ENCODE measurements around the gene ST14. TPM values are rescaled to one million over a fixed set of nuclear protein-coding genes. Genes with fewer than 3 reads are reported as not detected.
A peak's percentile ranks its signal among the peaks of the same experiment; 100 is the strongest.

The ST14 gene
- total and polyA plus RNA-seq, 2 donors (not counting 1 experiment from before 2014, with no cell fraction given), result 36.2 to 52.2 TPM

GRCh38 chr11:130199792-130200191, 40.2 kb downstream of the ST14 start:
- ChIA-PET POLR2A (no interaction called here), CTCF (interaction anchor here (1.4 kb wide), 1 partner anchor 13 kb away, joined by 3 read pairs; no protein-coding TSS in a partner anchor)
- Histone ChIP-seq H3K36me3 (replicated peaks in 1 of 2; ENCODE audit: control extremely low read depth in 1 of 2, control insufficient read depth in 1 of 2, extremely low read depth in 1 of 2, insufficient read depth in 2 of 2, low read length in 1 of 2) (peaks cover 1 to 43% of the 10 kb centered on the region in 2 experiments), H2AFZ (ENCODE audit: insufficient read depth, low read depth, low read length, poor library complexity, severe bottlenecking) (no peak overlapping the region), H3K4me3 (ENCODE audit: control extremely low read depth in 1 of 5, extremely low read depth in 1 of 5, insufficient read depth in 1 of 5, low read depth in 2 of 5, low read length in 4 of 5) (no peak overlapping the region), H3K79me2 (ENCODE audit: control insufficient read depth, insufficient read depth, low read length) (no peaks in the 10 kb centered on the region), H4K20me1 (ENCODE audit: control insufficient read depth, insufficient read depth, low read length, poor library complexity, severe bottlenecking) (no peaks in the 10 kb centered on the region), H3K4me1 (ENCODE audit: control insufficient read depth in 2 of 2, insufficient read depth in 2 of 2, low read length in 2 of 2) (peaks cover 18 to 24% of the 10 kb centered on the region in 2 donors), H3K9me3 (ENCODE audit: control extremely low read depth in 1 of 3, control insufficient read depth in 2 of 3, insufficient read depth in 1 of 3, low read length in 2 of 3) (peaks cover 0 to 10% (median 0%) of the 10 kb centered on the region in 3 donors), H3K4me2 (replicated peaks; ENCODE audit: low read depth, low read length, poor library complexity, severe bottlenecking) (no peak overlapping the region), H3K27ac (ENCODE audit: low read length in 2 of 2) (no peak overlapping the region), H3K9ac (ENCODE audit: low read length) (no peak overlapping the region), H3K27me3 (replicated peaks in 1 of 4; ENCODE audit: control extremely low read depth in 1 of 4, control insufficient read depth in 3 of 4, insufficient read depth in 4 of 4, low read length in 3 of 4) (no peaks in the 10 kb centered on the region)
- Mint-ChIP-seq H3K4me3 (no peak overlapping the region), H3K9me3 (ENCODE audit: insufficient read depth) (no peaks in the 10 kb centered on the region), H3K27me3 (no peaks in the 10 kb centered on the region), H3K4me1 (peaks cover 28% of the 10 kb centered on the region), H3K27ac (peak overlapping the region; percentile 50)
- intact Hi-C loops (cut with micrococcal nuclease), result no loop called here
- 88% methylated on average over 12 of the region's 12 CpGs for WGBS (ENCODE audit: insufficient coverage)
- ATAC-seq (ENCODE audit: low read depth) (no peak), DNase-seq (no peak)
- TF ChIP-seq CTCF (IDR thresholded peaks at IDR 0.05) (no peak), EZH2 (IDR thresholded peaks at IDR 0.05; ENCODE audit: borderline replicate concordance, insufficient read depth, low read depth, low read length, poor library complexity, severe bottlenecking) (no peak)

DNA sequence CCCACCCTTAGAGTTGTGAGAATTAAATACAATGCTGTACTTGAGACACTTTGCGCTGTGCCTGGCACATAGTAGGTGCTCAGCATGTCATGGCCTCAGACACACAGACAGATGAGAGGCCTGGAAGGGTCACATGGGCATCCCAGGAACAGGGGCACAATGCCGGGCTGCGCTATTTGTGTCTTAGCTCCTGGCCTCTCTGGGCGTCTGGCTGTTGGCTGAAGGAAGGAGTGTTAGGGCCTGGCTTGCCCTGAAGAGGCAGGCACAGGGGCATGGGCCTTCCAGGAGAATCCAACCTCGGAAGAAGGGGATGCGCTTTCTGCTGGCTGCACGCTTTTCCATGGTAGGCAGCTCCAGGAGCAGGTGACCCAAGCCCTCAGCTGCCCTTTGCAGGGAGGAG, 41.4 kb downstream of the ST14 start:
- peaks cover 0 to 10% (median 0%) of the 10 kb centered on the region in 3 donors for H3K9me3 ChIP-seq (ENCODE audit: control extremely low read depth in 1 of 3, control insufficient read depth in 2 of 3, insufficient read depth in 1 of 3, low read length in 2 of 3)
- no peak for TF ChIP-seq EZH2 (IDR thresholded peaks at IDR 0.05; ENCODE audit: borderline replicate concordance, insufficient read depth, low read depth, low read length, poor library complexity, severe bottlenecking)
- ChIA-PET CTCF (interaction anchor here (1.3 kb wide), 1 partner anchor 12 kb away, joined by 5 read pairs; no protein-coding TSS in a partner anchor), POLR2A (no interaction called here)
- Mint-ChIP-seq H3K27me3 (no peaks in the 10 kb centered on the region), H3K4me1 (peaks cover 29% of the 10 kb centered on the region), H3K9me3 (ENCODE audit: insufficient read depth) (no peaks in the 10 kb centered on the region), H3K4me3 (no peak overlapping the region), H3K27ac (no peak overlapping the region)
- intact Hi-C loops (cut with micrococcal nuclease), result no loop called here
- H3K9ac ChIP-seq (ENCODE audit: low read length), result no peak overlapping the region
- peaks cover 18 to 24% of the 10 kb centered on the region in 2 donors for H3K4me1 ChIP-seq (ENCODE audit: control insufficient read depth in 2 of 2, insufficient read depth in 2 of 2, low read length in 2 of 2)
- H3K79me2 ChIP-seq (ENCODE audit: control insufficient read depth, insufficient read depth, low read length), result no peaks in the 10 kb centered on the region
- no peaks in the 10 kb centered on the region for H3K27me3 ChIP-seq (replicated peaks in 1 of 4; ENCODE audit: control extremely low read depth in 1 of 4, control insufficient read depth in 3 of 4, insufficient read depth in 4 of 4, low read length in 3 of 4)
- WGBS (ENCODE audit: insufficient coverage), result 93% methylated on average over 7 of the region's 7 CpGs
- DNase-seq (no peak), ATAC-seq (ENCODE audit: low read depth) (no peak)
- no peaks in the 10 kb centered on the region for H4K20me1 ChIP-seq (ENCODE audit: control insufficient read depth, insufficient read depth, low read length, poor library complexity, severe bottlenecking)
- peaks cover 1 to 36% of the 10 kb centered on the region in 2 experiments for H3K36me3 ChIP-seq (replicated peaks in 1 of 2; ENCODE audit: control extremely low read depth in 1 of 2, control insufficient read depth in 1 of 2, extremely low read depth in 1 of 2, insufficient read depth in 2 of 2, low read length in 1 of 2)
- no peak overlapping the region for H3K4me3 ChIP-seq (ENCODE audit: control extremely low read depth in 1 of 5, extremely low read depth in 1 of 5, insufficient read depth in 1 of 5, low read depth in 2 of 5, low read length in 4 of 5)
- no peak overlapping the region for H2AFZ ChIP-seq (ENCODE audit: insufficient read depth, low read depth, low read length, poor library complexity, severe bottlenecking)
- no peak overlapping the region for H3K27ac ChIP-seq (ENCODE audit: low read length in 2 of 2)
- H3K4me2 ChIP-seq (replicated peaks; ENCODE audit: low read depth, low read length, poor library complexity, severe bottlenecking), result no peak overlapping the region
